ENCODE data around the gene ERVFRD-1.

Gene ERVFRD-1

GRCh38 chr6:11113038-11113437 lies 1.5 kb upstream of the ERVFRD-1 start:
- ATAC-seq, result no peak
- TF ChIP-seq CSRNP3 (CRISPR knock-in tag; IDR thresholded peaks at IDR 0.05), result no peak
- no peak for TF ChIP-seq TOX (CRISPR knock-in tag; IDR thresholded peaks at IDR 0.05; ENCODE audit: borderline replicate concordance)
- no peak for TF ChIP-seq ISL1 (CRISPR knock-in tag; IDR thresholded peaks at IDR 0.05)
- TF ChIP-seq POU6F1 (CRISPR knock-in tag; IDR thresholded peaks at IDR 0.05; ENCODE audit: borderline replicate concordance, low read depth), result no peak
- TF ChIP-seq ESRRG (CRISPR knock-in tag; IDR thresholded peaks at IDR 0.05), result no peak
- no peak for TF ChIP-seq RARB (CRISPR knock-in tag; IDR thresholded peaks at IDR 0.05)
- no peak for TF ChIP-seq GLIS3 (CRISPR knock-in tag; IDR thresholded peaks at IDR 0.05)
- no peak for TF ChIP-seq PPARA (CRISPR knock-in tag; IDR thresholded peaks at IDR 0.05; ENCODE audit: borderline replicate concordance)
- TF ChIP-seq ZFP30 (CRISPR knock-in tag; IDR thresholded peaks at IDR 0.05), result no peak
- no peak for TF ChIP-seq OSR1 (CRISPR knock-in tag; IDR thresholded peaks at IDR 0.05)
- TF ChIP-seq ZNF565 (CRISPR knock-in tag; conservative IDR thresholded peaks at IDR 0.05; ENCODE audit: low read depth), result no peak
- TF ChIP-seq TSHZ2 (CRISPR knock-in tag; IDR thresholded peaks at IDR 0.05), result no peak
- no peak for TF ChIP-seq ZNF8 (CRISPR knock-in tag; IDR thresholded peaks at IDR 0.05)
- no peak for TF ChIP-seq PATZ1 (CRISPR knock-in tag; IDR thresholded peaks at IDR 0.05; ENCODE audit: borderline replicate concordance)
- TF ChIP-seq ZC3H10 (CRISPR knock-in tag; IDR thresholded peaks at IDR 0.05), result no peak
- no peak for TF ChIP-seq CREB5 (CRISPR knock-in tag; IDR thresholded peaks at IDR 0.05; ENCODE audit: low read depth)

- no peak for ATAC-seq
- no peak for TF ChIP-seq ZNF70 (CRISPR knock-in tag; IDR thresholded peaks at IDR 0.05)
- TF ChIP-seq ARNTL (CRISPR knock-in tag; IDR thresholded peaks at IDR 0.05; ENCODE audit: borderline replicate concordance, low read depth), result no peak
- TF ChIP-seq CSDC2 (CRISPR knock-in tag; IDR thresholded peaks at IDR 0.05), result no peak
- no peak for TF ChIP-seq ZNF8 (CRISPR knock-in tag; IDR thresholded peaks at IDR 0.05)
- TF ChIP-seq GLIS3 (CRISPR knock-in tag; IDR thresholded peaks at IDR 0.05), result no peak
- no peak for TF ChIP-seq CREB5 (CRISPR knock-in tag; IDR thresholded peaks at IDR 0.05; ENCODE audit: low read depth)
- TF ChIP-seq RARB (CRISPR knock-in tag; IDR thresholded peaks at IDR 0.05), result no peak
- TF ChIP-seq POU6F1 (CRISPR knock-in tag; IDR thresholded peaks at IDR 0.05; ENCODE audit: borderline replicate concordance, low read depth), result no peak
- TF ChIP-seq ZNF565 (CRISPR knock-in tag; conservative IDR thresholded peaks at IDR 0.05; ENCODE audit: low read depth), result no peak
- TF ChIP-seq OSR1 (CRISPR knock-in tag; IDR thresholded peaks at IDR 0.05), result no peak
- no peak for TF ChIP-seq PPARA (CRISPR knock-in tag; IDR thresholded peaks at IDR 0.05; ENCODE audit: borderline replicate concordance)
- TF ChIP-seq TSHZ2 (CRISPR knock-in tag; IDR thresholded peaks at IDR 0.05), result no peak
Observed at GRCh38 chr6:11111769-11112437, 378 bp upstream of the ERVFRD-1 start.

All from SK-N-SH treated with all-trans-retinoic acid at 6 μM for 48 hours (cell line).